GM21381 (cell line): ENCODE measurements around the gene SPIRE2.
"Not testable (repeated sequence)": the region's sequence is repeated elsewhere in the genome, so short reads cannot be mapped to it uniquely, and the experiment has no call there.

Experiments
- ATAC-seq: cut with Tn5 transposase; IDR thresholded peaks from one replicate; pipeline ENCODE4 v1.9.1; 2021; ENCODE audit warnings: mild to moderate bottlenecking, moderate library complexity; ENCODE audit not compliant: unreplicated experiment

Gene SPIRE2

DNA sequence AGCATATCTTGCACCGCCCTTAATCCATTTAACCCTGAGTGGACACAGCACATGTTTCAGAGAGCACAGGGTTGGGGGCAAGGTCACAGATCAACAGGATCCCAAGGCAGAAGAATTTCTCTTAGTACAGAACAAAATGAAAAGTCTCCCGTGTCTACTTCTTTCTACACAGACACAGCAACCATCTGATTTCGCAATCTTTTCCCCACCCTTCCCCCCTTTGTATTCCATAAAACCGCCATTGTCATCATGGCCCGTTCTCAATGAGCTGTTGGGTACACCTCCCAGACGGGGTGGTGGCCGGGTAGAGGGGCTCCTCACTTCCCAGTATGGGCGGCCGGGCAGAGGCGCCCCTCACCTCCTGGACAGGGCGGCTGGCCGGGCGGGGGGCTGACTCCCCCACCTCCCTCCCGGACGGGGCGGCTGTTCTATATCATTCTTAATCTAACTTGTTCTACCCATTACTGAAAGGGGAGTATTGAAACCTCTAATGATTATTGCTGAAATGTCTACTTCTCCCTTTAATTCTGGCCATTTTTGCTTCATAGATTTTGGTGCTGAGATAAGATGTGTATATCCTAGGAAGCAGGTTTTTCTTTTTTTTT, 21.6 kb upstream of the SPIRE2 start:
- not testable (repeated sequence) for ATAC-seq

- ATAC-seq: no peak
Measured at GRCh38 chr16:89808475-89808874, 19.8 kb upstream of the SPIRE2 start.

DNA sequence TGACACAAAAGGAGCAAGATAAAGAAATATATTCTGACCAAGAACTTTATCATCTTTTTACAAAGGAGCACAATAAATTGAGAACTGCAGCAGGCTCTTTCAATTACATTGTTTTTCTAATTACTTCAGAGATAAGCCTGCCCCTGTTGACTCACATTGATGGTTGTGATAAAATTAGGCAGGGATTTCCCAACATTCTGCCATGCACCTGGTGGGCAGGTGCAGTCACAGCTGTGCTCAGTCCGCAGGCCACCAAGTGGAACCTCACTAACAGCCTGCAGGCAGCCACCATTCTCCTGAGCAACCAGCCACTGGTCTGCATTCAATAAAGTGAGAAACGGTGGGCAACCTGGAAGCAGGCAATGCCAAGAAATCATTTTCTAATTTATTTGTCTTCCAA, 17.0 kb upstream of the SPIRE2 start:
- ATAC-seq: no peak

DNA sequence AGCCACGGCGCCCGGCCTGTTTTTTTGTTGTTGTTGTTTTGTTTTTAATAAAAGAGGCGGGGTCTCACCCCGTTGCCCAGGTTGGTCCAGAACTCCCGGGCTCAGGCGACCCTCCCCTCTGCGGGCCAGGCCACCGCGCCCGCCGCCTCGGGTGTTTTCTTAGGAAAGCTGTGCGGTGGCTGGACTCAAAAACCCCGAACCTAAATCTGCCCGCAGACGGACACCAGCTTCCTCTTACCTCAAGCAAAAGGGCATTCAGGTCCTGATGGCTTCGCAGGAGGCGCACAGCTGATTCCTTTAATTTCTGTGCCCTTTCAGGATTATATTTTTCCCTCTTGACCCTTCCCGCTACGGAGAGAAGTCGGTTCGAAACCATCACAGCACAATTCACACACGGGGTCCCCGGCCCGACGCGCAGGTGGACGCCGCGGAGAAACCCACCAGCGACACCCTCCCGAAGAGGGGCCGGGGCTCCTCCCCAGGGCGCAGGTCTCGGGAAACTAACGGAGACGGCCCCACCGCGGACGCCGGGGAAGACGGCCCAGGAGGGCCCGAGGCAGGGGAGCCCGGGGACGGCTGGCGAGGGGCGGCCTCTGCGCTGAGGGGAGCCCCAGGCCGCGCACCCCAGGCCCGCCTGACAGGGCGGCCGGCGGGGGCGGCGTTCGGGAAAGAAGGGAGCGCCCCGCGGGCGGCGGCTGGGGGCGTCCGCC, 12.5 kb upstream of the SPIRE2 start:
- ATAC-seq: no peak

GRCh38 chr16:89818851-89819403, 9.3 kb upstream of the SPIRE2 start:
- not testable (repeated sequence) for ATAC-seq

GRCh38 chr16:89819448-89819847, 8.8 kb upstream of the SPIRE2 start:
- not testable (repeated sequence) for ATAC-seq

GRCh38 chr16:89821438-89822187, 6.7 kb upstream of the SPIRE2 start:
- ATAC-seq: no peak

DNA sequence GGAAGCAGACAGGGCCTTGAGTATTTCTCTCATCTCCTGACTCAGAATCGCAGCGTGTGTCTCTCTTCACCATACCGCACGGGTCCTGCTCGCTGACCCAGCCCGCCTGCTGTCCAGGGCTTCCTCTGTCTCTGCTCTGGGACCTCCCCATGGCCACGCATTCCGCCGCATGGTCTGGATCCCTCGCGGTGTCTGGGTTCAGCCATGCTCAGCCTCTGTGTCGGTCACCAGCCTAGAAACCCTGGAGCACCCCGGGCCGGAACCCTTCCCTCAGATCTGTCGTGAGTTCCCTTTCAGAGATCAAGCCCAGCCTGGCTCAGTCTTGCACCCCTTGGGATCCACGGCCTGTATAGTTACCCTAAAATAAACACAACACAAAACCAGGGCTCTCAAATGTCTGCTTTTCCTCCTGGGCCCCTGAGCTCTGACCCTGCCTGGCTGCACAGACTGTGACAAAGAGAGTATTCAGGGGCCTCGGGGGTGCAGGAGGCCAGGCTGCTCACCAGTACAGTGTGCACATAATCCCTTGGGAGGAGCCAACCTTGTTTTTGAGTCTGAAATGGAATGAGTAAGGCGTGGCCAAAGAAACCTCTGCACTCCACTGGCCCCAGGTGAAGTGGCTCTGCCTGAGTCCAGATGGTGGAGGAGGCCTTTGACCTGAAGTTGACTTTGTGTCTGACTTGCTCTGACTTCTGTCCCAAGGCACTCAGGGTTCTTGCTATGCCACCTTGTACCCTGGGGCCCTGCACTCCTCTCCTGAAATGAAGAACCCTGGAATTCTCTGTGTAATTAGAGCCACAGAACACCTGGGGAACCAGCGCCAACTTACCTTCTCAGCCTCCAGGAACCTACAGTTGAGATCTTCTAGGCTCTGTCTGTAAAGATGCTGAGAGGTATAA, 5.8 kb upstream of the SPIRE2 start:
- no peak for ATAC-seq

GRCh38 chr16:89823087-89823823, 5.0 kb upstream of the SPIRE2 start:
- ATAC-seq: no peak

DNA sequence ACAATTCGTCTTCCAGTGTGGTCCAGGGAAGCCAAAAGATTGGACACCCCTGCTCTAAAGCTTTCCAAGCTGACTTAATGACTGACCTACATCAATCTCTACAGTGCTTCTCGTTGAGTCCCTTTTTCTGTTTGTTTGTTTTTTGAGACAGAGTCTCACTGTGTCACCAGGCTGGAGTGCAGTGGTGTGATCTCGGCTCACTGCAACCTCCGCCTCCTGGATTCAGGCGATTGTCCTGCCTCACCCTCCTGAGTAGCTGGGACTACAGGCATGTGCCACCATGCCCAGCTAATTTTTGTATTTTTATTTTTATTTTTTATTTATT, 4.5 kb upstream of the SPIRE2 start:
- ATAC-seq: not testable (repeated sequence)

- no peak for ATAC-seq
Measured at GRCh38 chr16:89826531-89827382, 1.5 kb upstream of the SPIRE2 start.

DNA sequence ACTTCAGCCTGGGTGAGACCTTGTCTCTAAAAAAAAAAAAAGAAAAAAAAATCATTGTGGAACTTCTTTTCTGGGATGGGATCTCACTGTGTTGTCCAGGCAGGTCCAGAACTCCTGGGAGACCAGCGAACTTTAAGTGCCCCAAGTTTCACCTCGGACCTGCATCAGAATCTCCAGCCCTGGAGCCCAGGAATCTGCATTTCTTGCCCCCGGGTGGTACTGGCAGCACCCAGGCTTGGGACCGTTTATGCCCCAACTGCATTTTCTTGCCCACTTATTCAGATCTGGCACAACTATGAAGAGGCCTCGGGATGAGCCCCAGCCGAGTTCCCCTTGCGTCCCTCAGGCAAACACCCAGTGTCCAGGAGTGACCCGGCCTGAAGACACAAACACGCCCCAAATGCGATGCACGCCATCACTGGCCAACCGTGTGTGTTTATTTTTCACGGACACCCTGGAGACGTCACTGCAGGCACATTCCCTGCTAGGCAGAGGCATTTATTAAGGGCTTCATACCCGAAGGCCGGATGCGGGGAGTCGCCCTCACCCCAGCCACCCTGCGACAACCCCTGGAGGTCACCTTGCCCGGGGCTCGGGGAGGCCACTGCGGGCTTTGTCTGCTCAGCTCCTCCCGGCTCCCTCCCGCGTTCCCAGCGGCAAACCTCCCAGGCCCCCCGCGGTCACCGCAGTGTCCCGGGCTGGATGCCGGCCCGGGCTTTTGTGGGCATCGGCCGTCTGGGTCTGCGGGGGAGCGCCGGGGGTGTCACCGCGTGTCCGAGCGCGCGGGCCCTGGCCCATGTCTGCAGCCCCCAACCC, 684 bp upstream of the SPIRE2 start:
- ATAC-seq: no peak

- no peak for ATAC-seq
Measured at GRCh38 chr16:89828870-89829629, 775 bp downstream of the SPIRE2 start.

- no peak for ATAC-seq
Measured at GRCh38 chr16:89829630-89830437, 1.6 kb downstream of the SPIRE2 start.

DNA sequence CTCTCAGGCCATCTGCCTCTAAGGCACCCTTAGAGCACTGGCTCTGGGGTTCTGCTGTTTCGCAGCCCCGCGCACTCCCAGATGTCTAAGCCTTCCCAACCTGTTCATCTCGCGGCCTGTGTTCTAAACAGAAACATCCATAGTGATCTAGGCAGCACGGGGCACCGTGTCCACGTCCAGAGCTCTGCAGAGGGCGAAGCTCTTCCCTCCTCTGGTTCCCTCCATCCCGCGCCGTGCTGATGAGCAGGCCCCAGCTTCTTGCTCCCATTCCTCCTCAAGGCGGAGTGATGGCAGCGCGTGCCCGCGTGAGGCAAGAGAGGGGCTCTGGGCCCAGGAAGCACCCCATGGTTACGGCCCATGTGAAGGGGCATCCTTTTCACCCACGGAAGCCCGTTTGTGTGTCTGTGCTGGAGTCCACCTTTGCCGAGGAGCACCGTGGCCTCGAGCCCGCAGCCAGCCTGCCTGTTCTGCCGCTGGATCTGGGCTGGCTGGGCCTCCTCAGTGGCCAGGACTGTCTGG, 3.6 kb downstream of the SPIRE2 start:
- no peak for ATAC-seq

DNA sequence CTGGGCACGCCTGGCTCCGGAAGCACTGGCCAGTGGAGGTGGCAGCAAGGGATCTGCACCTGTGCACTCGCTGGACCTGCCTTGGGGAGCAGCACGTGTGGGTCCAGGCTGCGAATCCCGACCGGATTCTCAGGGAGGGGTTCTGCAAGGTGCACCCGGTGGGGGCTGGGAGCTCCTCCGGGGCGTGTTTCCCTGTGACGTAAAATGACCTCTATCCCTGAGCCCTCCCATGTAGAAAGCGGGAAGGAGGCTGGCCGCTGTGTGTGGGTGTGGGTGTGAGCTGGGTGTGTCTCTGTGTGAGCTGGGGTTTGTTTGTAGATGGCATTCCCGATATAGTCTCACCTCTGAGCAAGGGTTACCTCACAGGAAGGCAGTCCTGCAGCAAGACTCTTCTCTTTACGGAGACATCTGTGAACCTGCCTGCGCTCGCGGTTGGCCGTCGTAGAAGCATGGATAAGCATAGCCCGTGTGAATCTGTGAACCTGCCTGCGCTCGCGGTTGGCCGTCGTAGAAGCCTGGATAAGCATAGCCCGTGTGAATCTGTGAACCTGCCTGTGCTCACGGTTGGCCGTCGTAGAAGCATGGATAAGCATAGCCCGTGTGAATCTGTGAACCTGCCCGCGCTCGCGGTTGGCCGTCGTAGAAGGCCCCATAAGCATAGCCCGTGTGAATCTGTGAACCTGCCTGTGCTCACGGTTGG, 5.5 kb downstream of the SPIRE2 start:
- ATAC-seq: not testable (repeated sequence)
